NB4 (cell line): ENCODE results near the gene RETREG3.

Source experiments
- POLR2A ChIP-seq: IDR thresholded peaks from 2 replicates; pipeline ENCODE4 v1.6.1; 2011; ENCODE audit warnings: mild to moderate bottlenecking; ENCODE audit not compliant: insufficient read length; ENCODE audit errors: extremely low read depth
- TF ChIP-seq, protein P1 (sequence below): IDR thresholded peaks from one replicate; pipeline ENCODE4 v1.5.1; 2012; ENCODE audit warnings: low read depth, low read length
- TF ChIP-seq, protein P2 (sequence below): IDR thresholded peaks from 2 replicates; pipeline ENCODE4 v1.6.1; 2011; ENCODE audit warnings: low read depth, low read length

DNA sequence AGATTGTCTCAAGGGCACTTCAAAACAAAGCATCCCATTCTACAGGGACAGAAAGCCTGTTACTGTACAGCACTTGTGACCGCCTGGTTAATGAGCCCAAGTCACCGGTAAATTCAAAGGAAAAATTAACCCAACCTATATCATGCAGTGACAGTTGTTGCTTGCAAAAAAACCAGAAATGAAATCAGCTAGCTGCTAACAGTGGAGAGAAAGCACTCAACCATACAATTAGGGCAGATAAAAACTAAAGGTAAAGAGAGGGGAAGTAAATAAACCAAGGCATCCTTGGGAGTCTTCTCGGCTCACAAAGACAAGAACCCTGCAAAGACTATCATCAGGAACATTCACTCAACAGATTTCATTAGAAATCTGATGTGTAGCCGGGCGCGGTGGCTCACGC lies 5.9 kb downstream of the RETREG3 start:
- TF ChIP-seq, protein P1, sequence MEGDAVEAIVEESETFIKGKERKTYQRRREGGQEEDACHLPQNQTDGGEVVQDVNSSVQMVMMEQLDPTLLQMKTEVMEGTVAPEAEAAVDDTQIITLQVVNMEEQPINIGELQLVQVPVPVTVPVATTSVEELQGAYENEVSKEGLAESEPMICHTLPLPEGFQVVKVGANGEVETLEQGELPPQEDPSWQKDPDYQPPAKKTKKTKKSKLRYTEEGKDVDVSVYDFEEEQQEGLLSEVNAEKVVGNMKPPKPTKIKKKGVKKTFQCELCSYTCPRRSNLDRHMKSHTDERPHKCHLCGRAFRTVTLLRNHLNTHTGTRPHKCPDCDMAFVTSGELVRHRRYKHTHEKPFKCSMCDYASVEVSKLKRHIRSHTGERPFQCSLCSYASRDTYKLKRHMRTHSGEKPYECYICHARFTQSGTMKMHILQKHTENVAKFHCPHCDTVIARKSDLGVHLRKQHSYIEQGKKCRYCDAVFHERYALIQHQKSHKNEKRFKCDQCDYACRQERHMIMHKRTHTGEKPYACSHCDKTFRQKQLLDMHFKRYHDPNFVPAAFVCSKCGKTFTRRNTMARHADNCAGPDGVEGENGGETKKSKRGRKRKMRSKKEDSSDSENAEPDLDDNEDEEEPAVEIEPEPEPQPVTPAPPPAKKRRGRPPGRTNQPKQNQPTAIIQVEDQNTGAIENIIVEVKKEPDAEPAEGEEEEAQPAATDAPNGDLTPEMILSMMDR = no peak
- TF ChIP-seq, protein P2, sequence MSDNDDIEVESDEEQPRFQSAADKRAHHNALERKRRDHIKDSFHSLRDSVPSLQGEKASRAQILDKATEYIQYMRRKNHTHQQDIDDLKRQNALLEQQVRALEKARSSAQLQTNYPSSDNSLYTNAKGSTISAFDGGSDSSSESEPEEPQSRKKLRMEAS = no peak
- TF ChIP-seq POLR2A = no peak
